Tongue (tissue), 2 donors: ENCODE data around the gene GALNTL6. TPM values are rescaled to one million over a fixed set of nuclear protein-coding genes. Genes with fewer than 3 reads are reported as not detected.

Experiments used
- DNase-seq: peaks from one replicate; pipeline ENCODE4 v3.0.0-alpha.2; 2015
- total RNA-seq: library from RNA; depleted of rRNA; stranded (reverse); fragments of >200 nt; gene quantifications from one replicate; pipeline ENCODE4 v1.2.3, GENCODE V29; 2014

Gene GALNTL6
- total RNA-seq, 1 donor from 2014 or later: 0.62 TPM

DNA sequence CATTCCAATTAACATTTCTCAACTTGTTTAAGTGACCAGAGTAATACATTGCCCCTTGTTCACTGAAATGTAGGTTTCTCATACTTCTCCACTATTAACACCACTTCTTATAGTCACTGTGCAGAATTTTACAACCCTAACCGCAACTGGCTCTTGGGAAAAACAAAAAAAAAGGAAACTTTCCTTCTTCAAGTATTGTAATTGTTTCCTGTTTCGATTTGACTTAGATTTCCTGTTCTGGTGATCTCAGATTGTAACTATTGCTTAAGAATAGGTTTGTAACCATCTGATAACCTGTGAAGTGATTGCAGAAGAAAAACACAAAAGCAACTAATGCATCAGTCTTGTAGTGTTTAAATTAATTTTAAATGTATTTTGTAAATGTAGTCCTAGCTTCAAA lies 760.7 kb downstream of the GALNTL6 start:
- DNase-seq: no peak

DNA sequence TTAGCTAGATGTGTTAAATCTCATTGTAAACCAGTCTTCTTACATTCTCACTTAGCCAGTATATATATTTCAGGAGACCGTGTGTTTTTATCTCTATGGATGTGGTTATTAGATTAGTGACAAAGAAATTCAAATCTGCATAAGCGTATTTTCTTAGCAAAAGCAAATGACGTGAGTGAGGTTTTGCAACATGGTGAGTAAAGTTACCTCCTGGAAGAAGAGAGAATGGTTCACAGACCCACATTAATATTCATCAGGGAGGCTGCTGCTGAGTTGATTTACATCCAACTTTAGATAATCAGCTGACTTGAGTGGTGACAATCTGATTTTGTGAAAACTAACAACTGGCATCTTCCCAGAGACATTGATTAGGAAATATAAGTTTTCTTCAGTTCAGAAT lies 765.5 kb downstream of the GALNTL6 start:
- DNase-seq: no peak

DNA sequence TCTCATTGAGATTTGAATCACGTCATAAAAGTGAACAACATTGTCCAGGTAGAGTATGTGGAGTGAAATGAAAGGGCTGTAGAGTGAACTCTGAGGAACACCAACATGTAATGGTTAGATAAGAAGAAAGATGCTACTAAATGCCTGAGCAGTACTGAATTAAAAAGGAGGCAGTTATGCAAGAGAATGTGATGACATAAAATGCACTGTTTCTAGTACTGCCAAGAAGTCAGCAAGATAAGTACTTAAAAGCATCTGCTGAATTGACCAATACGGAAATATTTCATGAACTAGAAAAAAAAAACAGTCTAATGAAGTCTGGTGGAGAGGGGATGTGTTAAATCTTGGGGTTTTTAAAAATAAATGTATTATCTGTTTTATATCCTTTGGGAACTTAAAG lies 771.6 kb downstream of the GALNTL6 start:
- no peak for DNase-seq

DNA sequence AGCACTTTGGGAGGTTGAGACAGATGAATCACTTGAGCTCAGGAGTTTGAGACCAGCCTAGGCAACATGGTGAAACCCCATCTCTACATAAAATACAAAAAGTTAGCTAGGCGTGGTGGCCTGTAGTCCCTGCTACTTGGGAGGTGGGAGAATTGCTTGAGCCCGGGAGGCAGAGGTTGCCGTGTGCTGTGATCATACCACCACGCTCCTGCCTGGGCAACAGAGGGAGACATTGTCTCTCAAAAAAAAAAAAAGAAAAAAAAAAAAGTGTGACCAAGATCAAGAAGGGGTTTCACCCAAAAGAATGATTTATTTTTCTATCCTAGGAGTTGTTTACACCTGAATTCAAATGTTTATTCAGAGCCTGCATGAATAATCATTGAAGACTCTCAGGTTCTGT lies 783.0 kb downstream of the GALNTL6 start:
- no peak for DNase-seq

DNA sequence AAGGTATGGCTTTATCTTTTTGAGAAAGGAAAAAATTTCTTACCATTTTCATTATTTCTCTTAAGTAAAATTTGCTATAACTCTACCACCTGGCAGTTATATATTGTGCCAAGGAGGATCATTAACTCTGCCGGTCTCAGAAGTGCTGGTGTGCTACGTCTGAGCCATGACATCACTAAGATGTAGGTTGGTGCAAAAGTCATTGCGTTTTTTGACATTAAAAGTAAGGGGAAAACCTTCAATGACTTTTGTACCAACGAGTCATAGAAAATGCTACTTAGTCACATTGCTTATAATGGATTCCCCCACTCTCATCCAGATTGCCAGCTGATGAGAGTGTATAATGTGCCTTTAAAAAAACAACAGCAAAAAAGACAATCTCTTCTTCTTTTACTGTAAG lies 786.4 kb downstream of the GALNTL6 start:
- DNase-seq: no peak

DNA sequence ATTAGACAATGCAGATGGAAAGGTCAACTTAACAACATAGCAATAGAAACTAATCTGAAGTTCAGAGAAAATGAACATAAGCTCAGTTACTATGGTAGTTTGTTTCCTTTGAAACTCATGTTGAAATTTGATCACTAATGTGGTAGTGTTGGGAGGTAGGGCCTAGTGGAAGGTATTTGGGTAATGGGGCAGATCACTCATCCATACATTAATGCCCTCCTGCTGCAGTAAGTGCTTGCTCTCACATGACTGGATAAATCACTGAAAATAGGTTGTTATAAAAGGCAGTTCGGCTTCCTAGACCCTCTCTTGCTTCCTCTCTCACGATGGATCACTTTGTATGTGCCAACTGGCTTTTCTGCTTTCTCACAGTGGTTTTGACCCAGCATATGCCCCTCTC lies 788.0 kb downstream of the GALNTL6 start:
- no peak for DNase-seq

DNA sequence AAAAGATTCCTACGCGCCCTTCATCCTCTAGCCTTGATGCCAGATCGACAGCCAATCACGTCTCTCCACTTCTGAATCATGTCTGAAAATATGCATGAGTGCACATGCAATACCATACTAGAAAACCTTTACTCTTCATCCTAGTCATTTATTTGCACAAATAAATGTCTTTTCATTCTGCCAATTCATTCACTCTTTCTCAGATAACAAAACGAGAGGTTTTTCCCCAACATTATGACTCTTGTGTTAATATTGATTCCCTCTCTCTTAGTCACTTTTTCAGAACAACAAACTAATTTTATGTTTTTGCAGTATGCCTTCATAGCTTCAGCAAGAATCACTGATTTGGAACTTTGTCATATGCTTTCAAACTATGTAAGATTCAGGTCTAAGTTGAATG lies 806.0 kb downstream of the GALNTL6 start:
- no peak for DNase-seq

DNA sequence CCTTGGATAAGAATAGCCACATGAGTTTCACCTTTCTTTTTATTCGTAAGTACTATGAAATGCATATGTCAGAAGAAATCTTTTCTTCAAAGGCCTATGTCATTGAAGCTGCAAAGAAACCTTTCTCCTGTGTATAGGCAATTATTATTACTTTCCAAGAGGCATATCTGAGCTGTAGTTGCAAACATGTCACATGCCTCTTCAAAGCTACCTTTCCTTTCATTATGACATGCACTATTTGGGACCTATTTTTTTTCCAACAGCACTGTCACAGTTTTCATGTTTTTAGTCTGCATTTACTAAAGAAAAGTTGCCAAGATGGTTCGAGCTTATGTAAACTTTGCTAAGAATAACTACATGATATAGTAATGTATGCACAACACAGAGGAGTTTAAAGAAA lies 806.6 kb downstream of the GALNTL6 start:
- DNase-seq: no peak

DNA sequence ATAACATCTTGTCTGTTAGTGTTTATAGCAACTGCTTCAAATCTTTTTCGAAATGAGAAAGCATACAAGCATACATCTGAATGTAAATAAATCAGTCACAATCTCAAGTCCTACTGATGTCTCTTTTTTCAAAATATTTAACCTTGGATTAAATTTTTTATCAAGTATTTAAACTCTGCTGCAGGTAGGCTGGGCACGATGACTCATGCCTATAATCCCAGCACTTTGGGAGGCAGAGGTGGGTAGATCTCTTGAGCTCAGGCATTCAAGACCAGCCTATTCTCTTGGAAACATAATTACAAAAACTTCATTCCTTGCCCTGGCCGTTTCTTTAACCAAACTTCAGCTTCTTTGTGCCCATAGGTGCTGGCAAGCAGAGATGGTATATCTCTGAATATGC lies 815.1 kb downstream of the GALNTL6 start:
- DNase-seq: no peak

DNA sequence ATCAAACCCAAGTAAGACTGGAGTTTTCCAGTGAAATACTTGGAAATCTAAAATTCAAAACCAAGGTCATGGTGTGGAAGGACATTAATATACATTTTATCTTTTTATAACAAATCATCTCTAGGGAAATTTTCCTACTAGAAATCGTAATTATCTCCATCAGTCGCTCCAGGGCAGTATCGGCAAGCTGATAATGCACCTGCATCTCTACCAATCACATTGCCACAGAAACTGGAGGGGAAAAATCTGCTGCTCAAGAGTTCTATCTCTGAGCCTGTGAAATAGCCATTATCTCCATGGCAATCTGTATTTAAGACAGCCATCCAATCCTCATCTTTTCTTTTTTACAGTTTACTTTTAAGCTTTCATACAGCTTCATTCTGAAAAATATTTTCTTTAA lies 817.1 kb downstream of the GALNTL6 start:
- DNase-seq: no peak

DNA sequence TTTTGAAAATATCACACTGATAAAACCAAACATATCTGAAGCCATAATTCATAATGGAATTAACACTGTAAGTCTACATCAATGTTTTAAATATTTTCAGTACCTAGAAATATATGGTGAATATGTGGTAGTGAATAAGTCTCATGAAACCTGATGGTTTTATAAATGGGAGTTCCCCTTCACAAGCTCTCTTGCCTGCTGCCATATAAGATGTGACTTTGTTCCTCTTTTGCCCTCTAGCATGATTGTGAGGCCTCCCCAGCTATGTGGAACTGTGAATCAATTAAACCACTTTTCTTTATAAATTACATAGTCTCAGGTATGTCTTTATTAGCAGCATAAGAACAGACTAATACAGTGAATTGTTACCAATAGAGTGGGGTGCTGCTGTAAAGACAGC lies 818.6 kb downstream of the GALNTL6 start:
- no peak for DNase-seq

DNA sequence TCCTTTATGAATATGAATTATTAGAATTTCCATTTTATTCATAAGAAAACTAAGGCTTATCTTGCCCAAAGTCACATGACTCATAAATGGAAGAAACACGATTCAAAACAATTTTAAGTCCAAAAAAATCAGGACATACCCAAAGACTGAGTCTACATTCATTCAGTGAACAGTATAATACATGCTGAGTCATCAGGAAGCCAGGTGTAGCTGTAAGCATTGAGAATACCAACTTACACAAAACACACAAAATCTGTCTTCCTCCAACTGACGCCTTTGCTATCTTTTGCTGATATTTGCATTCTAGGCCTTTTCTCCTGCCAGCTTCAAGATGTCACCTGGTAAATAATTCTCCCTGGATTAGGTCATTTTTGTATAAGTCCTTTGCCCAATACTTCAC lies 835.3 kb downstream of the GALNTL6 start:
- no peak for DNase-seq

DNA sequence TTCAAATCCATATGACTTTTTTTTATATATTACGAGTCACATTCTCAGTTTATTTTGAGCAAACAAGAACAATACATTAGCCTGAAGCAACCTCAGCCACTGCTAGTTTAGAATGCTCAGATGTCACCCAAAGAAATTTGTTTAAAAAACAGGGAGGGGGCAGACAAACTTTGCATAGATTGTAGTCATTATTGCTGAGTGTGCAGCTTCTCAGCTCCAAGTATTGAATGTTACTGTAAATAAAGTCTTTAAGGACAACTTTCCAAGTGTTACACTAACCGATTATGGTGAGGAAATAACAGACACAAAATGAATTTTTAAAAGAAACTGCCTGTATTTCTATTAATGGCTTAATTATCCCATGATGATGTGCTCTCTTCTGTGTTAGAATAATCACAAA lies 835.9 kb downstream of the GALNTL6 start:
- DNase-seq: no peak

DNA sequence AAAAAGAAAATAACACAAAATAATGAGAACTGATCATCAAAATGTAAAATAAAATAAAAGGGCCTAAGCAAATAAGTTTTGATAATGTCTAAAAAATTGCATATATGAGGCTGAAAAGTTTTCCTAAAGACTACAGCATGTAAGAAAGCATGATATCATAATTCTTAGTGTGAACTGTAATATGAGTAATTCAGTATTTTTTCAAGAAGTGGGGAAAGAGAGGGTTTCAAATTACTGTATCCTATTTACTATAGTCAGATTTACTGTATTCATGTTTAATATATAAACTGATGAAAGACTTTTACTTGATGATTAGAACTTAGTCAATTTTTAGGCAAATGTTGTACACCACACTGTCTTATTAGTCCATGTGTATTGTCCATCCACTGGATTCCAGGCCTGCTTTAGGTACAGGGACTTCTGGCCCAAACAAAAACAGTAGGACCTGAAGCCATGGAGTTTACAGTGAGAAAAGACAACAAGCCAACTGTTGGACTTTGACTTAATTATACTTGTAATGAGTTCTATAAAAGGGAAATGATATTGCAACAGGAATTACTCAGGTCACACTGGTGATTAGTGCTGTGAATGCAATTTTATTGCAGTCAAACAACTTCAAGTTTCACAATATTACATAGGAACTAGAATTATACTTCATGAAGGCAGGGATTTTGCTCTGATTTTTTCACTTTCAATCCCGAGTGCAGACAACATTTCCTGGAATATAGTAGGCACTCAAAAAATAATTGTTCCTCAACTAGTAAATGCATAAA lies 837.7 kb downstream of the GALNTL6 start:
- no peak for DNase-seq

DNA sequence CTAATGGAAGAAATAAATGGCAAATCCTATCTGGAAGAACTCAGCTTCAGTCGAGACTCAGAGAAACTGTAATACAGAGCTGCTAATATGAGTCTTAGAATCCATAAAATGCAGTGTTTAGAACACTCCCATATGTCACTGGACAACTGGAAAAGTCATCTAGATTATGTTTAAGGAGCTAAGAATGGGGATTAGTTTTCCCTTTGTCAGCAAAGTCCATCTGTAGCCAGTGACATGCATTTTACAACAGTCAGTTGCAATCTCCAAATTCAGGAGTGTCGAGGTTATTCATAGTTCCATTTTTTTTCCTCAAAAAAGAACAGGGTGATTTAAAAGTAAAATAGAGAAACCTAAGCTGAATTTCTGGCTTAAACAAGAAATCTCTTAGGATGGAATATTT lies 838.8 kb downstream of the GALNTL6 start:
- DNase-seq: no peak

DNA sequence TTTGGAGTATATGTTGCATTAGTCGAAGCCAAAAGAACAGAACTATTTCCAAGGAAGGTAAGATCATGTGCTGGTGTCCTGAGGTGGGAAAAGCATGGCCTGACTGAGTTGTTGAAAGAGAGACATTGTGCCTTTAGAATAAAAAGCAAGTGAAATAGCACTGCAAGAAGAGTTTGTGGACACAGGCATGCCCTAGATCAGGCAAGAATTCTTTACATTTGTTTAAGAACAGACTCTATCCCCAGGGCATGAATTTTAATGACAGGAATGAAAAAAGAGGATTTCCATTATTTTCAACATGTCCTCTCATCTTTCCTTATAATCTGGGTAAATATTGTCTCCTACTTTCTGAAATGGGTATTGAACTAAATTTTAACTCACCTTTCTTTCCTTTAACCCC lies 839.2 kb downstream of the GALNTL6 start:
- peak; percentile 24 for DNase-seq

DNA sequence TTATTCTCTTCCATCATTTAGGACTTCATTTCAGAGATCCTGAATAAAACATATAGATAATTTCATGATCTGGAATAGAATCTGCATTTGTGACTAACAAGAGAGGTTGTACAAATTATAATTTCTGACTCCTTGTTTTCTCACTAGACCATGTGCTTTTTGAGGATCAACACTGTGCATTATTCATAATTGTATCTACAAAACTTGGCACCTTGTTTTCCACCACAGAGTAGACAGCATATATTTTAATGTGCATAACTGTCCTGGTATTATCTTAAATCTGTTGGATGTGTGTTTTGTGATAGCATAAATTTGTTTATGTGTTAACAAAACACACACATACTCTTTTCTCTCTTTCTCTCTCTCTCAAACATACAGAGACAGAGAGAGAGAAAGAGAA lies 840.5 kb downstream of the GALNTL6 start:
- no peak for DNase-seq

DNA sequence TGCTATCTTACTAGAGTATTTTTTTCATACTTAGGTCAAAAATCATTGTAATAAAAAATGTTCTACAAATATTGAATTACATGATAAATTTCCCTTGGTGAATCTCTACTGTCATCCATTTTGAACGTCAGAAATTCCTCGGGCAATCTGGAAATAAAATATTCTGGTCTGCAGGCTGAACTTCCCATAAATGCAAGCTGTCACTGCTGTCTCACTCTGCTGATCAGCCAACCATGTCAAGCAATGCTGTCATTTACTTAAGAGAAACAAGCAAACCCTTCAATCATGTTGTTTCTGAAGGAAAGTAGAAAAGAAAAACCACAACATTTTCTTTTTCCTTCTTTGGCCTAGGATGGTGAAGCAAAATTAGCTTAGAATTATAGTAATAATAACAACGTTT lies 841.3 kb downstream of the GALNTL6 start:
- DNase-seq: no peak

DNA sequence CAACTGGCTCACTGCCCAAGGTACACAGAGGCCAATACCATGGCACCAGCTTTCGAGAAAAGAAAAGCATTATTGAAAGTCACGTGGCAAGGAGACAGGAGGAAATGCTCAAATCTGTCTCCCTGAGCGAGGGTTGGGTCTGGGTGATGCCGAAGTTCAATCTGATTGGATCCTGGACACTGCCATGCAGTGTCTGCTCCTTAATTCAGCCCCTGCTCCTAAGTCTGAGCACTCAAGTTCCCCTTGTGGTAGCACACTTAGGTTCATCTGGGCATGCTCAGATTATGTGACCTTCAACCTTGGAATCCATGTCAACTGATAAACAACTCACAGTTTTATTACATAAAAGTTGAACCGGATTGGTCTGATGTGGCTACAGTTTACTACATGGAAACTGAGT lies 842.9 kb downstream of the GALNTL6 start:
- no peak for DNase-seq

DNA sequence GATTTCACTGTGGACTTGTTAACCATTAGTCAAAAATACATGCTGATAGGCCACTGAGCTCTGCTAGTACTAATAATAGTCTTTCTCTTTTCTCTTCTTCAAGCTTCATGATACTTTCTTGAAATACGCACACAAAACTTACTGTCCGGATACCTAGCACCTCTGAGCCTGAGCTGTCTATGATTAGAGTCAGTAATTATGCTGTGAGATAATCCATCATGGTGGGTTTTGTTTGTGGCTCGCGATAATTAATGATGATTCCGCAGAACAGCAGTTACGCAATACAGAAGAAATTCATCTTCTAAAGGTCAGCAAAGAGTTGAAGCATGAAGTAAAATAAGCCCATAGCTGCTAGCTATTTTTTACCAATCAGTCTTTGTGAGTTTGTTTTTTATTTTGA lies 843.9 kb downstream of the GALNTL6 start:
- no peak for DNase-seq

DNA sequence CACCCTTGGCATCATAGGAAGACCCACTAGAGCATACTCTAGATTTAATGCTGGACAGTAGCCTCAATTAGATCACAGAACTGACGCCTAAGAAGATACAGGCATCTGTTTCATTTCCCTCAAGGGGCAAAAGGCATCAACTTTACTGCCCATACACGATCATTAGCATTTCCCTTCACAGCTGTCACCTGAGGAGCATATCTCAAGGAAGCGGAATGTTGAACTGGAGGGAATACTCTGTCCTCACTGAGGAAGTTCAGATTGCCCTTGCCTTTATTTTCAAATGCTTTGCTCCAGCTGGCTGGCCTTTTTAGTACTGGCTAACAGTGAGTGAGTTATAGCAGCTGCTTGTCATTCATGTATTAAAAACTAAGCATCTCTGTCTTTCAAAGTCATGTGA lies 847.0 kb downstream of the GALNTL6 start:
- no peak for DNase-seq

DNA sequence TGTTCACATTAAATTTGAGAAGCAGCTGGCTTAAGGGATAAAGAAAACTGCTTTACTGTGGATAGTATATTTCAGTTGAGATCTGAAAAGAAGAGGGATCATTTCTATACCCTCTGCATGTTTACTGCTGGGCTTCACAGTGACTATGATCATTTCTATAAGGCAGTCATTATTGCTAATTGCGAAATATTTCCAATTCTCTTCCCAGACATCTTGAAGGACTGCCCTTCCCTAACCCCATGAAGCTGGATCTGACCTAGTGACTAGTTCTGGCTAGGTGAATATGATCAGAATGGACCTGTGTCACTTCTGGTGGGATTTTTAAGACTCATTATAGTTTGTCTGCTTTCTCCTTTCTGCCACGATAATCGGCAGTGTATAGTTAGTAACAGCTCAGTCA lies 848.9 kb downstream of the GALNTL6 start:
- DNase-seq: no peak

DNA sequence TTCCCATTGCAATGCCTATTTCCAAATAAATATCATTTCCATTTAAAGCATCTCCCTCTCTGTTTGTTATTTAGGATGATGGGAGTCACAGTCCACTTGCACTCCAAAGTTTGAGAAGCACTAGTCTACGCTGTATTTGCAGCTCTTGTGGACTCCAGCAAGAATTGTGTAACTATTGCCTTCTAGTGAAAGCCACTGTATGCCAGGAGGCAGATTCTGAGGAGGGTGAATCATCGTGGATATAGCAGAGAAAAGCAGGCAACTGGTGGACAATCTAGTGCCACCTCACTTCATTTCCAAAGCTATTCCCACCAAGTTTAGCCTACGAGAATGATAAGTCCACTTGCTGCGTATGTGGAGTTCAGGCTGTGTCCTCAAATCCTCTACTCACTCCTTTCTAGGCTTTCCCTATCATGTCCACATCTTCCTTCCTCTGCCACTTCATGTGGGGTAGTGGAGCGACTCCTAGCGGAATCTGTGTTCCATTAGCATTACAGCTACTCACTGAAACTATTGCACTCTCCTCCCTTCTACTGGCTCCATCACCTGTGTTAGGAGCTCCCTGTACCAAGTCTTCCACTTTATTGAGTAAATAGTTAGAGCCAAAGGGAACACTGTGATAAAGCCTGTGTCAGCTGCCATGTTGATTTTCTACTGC lies 853.6 kb downstream of the GALNTL6 start:
- DNase-seq: no peak

DNA sequence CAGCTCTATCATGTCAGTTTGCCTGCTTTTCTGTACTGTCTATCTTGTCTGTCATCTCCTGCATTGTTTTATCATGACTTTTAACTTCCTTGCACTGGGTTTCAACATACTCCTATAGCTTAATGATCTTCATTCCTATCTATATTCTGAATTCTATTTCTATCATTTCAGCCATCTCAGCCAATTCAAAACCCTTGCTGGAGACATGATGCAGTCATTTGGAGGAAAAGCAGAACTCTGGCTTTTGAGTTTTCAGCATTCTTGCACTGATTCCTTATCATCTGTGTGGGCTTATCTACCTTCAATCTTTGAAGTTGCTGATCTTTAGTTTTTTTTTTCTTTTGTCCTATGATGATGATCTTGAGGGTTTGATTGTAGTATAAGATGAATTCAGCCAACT lies 861.6 kb downstream of the GALNTL6 start:
- DNase-seq: no peak
